ENCODE results near the gene INPP5F. TPM values are rescaled to one million over a fixed set of nuclear protein-coding genes. Genes with fewer than 3 reads are reported as not detected.
A peak's percentile ranks its signal among the peaks of the same experiment; 100 is the strongest.

The INPP5F gene
- total and polyA plus RNA-seq, 10 of the 15 experiments (the other 5 are each of a cell fraction or from before 2014, with no cell fraction given) = 6.0 to 49.3 (median 34.3) TPM

GRCh38 chr10:119688033-119688508 lies 37.8 kb upstream of the INPP5F start:
- Histone ChIP-seq H3K4me2 (ENCODE audit: control insufficient read depth, insufficient read depth) (no peak overlapping the region), H3K79me2 (ENCODE audit: control insufficient read depth, insufficient read depth, low read length) (no peaks in the 10 kb centered on the region), H3K4me3 (no peak overlapping the region), H3K27me3 (replicated peaks in 1 of 2; ENCODE audit: control insufficient read depth in 2 of 2, insufficient read depth in 2 of 2, low read length in 1 of 2) (no peaks in the 10 kb centered on the region), H3K27ac (ENCODE audit: control insufficient read depth, insufficient read depth) (no peak overlapping the region), H3K9ac (ENCODE audit: control insufficient read depth, insufficient read depth, low read length) (no peak overlapping the region), H4K20me1 (ENCODE audit: control insufficient read depth, insufficient read depth) (no peaks in the 10 kb centered on the region), H3K36me3 (ENCODE audit: control insufficient read depth in 2 of 2, insufficient read depth in 2 of 2, low read length in 1 of 2) (no peaks in the 10 kb centered on the region), H2AFZ (ENCODE audit: control insufficient read depth, low read depth, low read length) (no peak overlapping the region), H3K4me1 (ENCODE audit: control insufficient read depth, insufficient read depth, low read length) (0 out of 2 replicates have a peak, but pooled peaks cover under 1% of the 10 kb centered on the region), H3K9me3 (replicated peaks; ENCODE audit: control insufficient read depth, insufficient read depth, low read length) (no peaks in the 10 kb centered on the region)
- RAD21 ChIA-PET (ENCODE audit: unreplicated experiment) = interaction anchor here (0.9 to 7.3 kb wide), 25 partner anchors 11 to 272 kb away, joined by 3 to 144 read pairs (median 5); partner anchors contain the start of genes BAG3, INPP5F and MCMBP
- SMC1A ChIA-PET (ENCODE audit: uncharacterized antibody, unreplicated experiment) = interaction anchor here (0.6 to 10.6 kb wide), 47 partner anchors 7 to 534 kb away, joined by 3 to 211 read pairs (median 8); partner anchors contain the start of genes INPP5F and MCMBP
- intact Hi-C loops (cut with micrococcal nuclease; ENCODE audit: unreplicated experiment) (loop anchor here (5.0 kb wide), 1 partner anchor 229 kb away; no protein-coding TSS in a partner anchor), in situ Hi-C loops (cut with MboI) (loop anchor here (10.0 kb wide), 1 partner anchor 647 kb away; no protein-coding TSS in a partner anchor)
- peak; percentile 81 for ATAC-seq
- BruUV-seq (replicated peaks) = no TSS peak
- WGBS (ENCODE audit: insufficient coverage, insufficient replicate concordance, low lambda C conversion rate, missing lambda C conversion rate) = 72% methylated on average over 4 of the region's 4 CpGs
- CTCF ChIA-PET = interaction anchor here (0.6 to 9.4 kb wide), 47 partner anchors 7 to 649 kb away, joined by 3 to 276 read pairs (median 7); partner anchors contain the start of genes INPP5F, MCMBP and RGS10
- FAIRE-seq = no peak
- DNase-seq (ENCODE audit: low read depth, low spot score) = no peak
- POLR2A ChIA-PET = interaction anchor here (0.7 to 3.0 kb wide), 9 partner anchors 14 to 171 kb away, joined by 3 to 19 read pairs (median 5); partner anchors contain the start of gene INPP5F
- TF ChIP-seq CTCF (IDR thresholded peaks at IDR 0.05 in 2 of 3, conservative IDR thresholded peaks at IDR 0.05 in 1 of 3; ENCODE audit: control insufficient read depth in 2 of 3, extremely low read depth in 1 of 3, insufficient read depth in 1 of 3, low read depth in 3 of 3, low read length in 3 of 3) = peak; percentile 16 to 42 (median 30); a peak in 4 of 6 replicates
- TF ChIP-seq POLR2AphosphoS2 (IDR thresholded peaks at IDR 0.05; ENCODE audit: low read depth, low read length) = no peak
- no peak for TF ChIP-seq SUPT20H (IDR thresholded peaks at IDR 0.05; ENCODE audit: borderline replicate concordance, control insufficient read depth, low read depth, low read length)
- TF ChIP-seq SUZ12 (IDR thresholded peaks at IDR 0.05; ENCODE audit: unreplicated experiment) = no peak
- TF ChIP-seq TCF3 (IDR thresholded peaks at IDR 0.05; ENCODE audit: borderline replicate concordance, insufficient read depth, low read depth, low read length) = no peak
- TF ChIP-seq ELK1 (IDR thresholded peaks at IDR 0.05; ENCODE audit: low read depth, low read length) = peak; percentile 75; the same call in 1 of the 2 replicates
- no peak for TF ChIP-seq MYB (IDR thresholded peaks at IDR 0.05; ENCODE audit: borderline replicate concordance, low read depth, low read length)
- TF ChIP-seq BMI1 (IDR thresholded peaks at IDR 0.05; ENCODE audit: borderline replicate concordance) = no peak
- TF ChIP-seq CEBPB (IDR thresholded peaks at IDR 0.05; ENCODE audit: borderline replicate concordance in 1 of 2, low read depth in 2 of 2, low read length in 2 of 2) = no peak
- TF ChIP-seq ATF2 (IDR thresholded peaks at IDR 0.05; ENCODE audit: low read length) = no peak
- peak; percentile 88 for TF ChIP-seq ZNF687 (IDR thresholded peaks at IDR 0.05)
